RWPE2 (cell line): ENCODE data around the gene TXNDC11.
A peak's percentile ranks its signal among the peaks of the same experiment; 100 is the strongest.

ENCODE experiments used
- ATAC-seq: fragments of 200-7000 bp; cut with Tn5 transposase; 3 replicates; pipeline ENCODE4 v1.9.1; 2021; ENCODE audit warnings: low read depth
- DNase-seq: peaks from one replicate; pipeline ENCODE4 v3.0.0-alpha.2; 2020; ENCODE audit warnings: low spot score
- H3K27ac ChIP-seq: fragments of 450-650 bp; 2 replicates; pipeline ENCODE4 v1.5.1; 2017; ENCODE audit warnings: mild to moderate bottlenecking; ENCODE audit not compliant: poor library complexity, severe bottlenecking
- H3K27me3 ChIP-seq: fragments of 250-450 bp; sonication (Bioruptor Pico); 2 replicates; pipeline ENCODE4 v1.5.1; 2021; ENCODE audit warnings: mild to moderate bottlenecking, moderate library complexity; ENCODE audit not compliant: insufficient read depth, poor library complexity, severe bottlenecking
- H3K36me3 ChIP-seq: fragments of 250-450 bp; sonication (Bioruptor Pico); 2 replicates; pipeline ENCODE4 v1.5.1; 2020; ENCODE audit warnings: low read depth, mild to moderate bottlenecking, moderate library complexity
- H3K4me1 ChIP-seq: fragments of 250-450 bp; sonication (Bioruptor Pico); 2 replicates; pipeline ENCODE4 v1.5.1; 2021; ENCODE audit warnings: mild to moderate bottlenecking, moderate library complexity; ENCODE audit not compliant: insufficient read depth, poor library complexity, severe bottlenecking
- H3K4me3 ChIP-seq: fragments of 250-450 bp; sonication (Bioruptor Pico); 2 replicates; pipeline ENCODE4 v1.5.1; 2021; ENCODE audit warnings: mild to moderate bottlenecking, moderate library complexity; ENCODE audit not compliant: severe bottlenecking
- H3K9me3 ChIP-seq: fragments of 250-450 bp; sonication (Bioruptor Pico); 2 replicates; pipeline ENCODE4 v1.5.1; 2021; ENCODE audit warnings: mild to moderate bottlenecking, moderate library complexity; ENCODE audit not compliant: severe bottlenecking
- CTCF ChIP-seq: fragments of 450-650 bp; IDR thresholded peaks from one replicate; pipeline ENCODE4 v1.5.1; 2017; ENCODE audit warnings: mild to moderate bottlenecking, moderate library complexity; ENCODE audit not compliant: poor library complexity, severe bottlenecking

TXNDC11 gene

GRCh38 chr16:11679941-11680911 is 62.4 kb downstream of the TXNDC11 start:
- Histone ChIP-seq H3K4me1 (peaks cover 39% of the 10 kb centered on the region), H3K27ac (no peak overlapping the region), H3K4me3 (no peak overlapping the region), H3K9me3 (no peaks in the 10 kb centered on the region), H3K27me3 (no peaks in the 10 kb centered on the region), H3K36me3 (peaks cover 88% of the 10 kb centered on the region)
- TF ChIP-seq CTCF: no peak
- ATAC-seq (no peak), DNase-seq (peak; percentile 19)

- Histone ChIP-seq H3K36me3 (peaks cover 79% of the 10 kb centered on the region), H3K9me3 (no peaks in the 10 kb centered on the region), H3K27me3 (no peaks in the 10 kb centered on the region), H3K4me1 (peaks cover 47% of the 10 kb centered on the region), H3K27ac (no peak overlapping the region), H3K4me3 (no peak overlapping the region)
- DNase-seq: no peak
- no peak for TF ChIP-seq CTCF
- ATAC-seq: no peak
Measured at GRCh38 chr16:11679250-11679649, 63.4 kb downstream of the TXNDC11 start.

GRCh38 chr16:11677959-11678881 is 64.4 kb downstream of the TXNDC11 start:
- DNase-seq (no peak), ATAC-seq (no peak)
- H3K9me3 ChIP-seq: no peaks in the 10 kb centered on the region
- no peak overlapping the region for H3K4me3 ChIP-seq
- H3K4me1 ChIP-seq: peaks cover 48% of the 10 kb centered on the region
- H3K36me3 ChIP-seq: peaks cover 71% of the 10 kb centered on the region
- no peak for TF ChIP-seq CTCF
- no peaks in the 10 kb centered on the region for H3K27me3 ChIP-seq
- H3K27ac ChIP-seq: peak overlapping the region; percentile 70

- Histone ChIP-seq H3K4me3 (no peak overlapping the region), H3K27ac (peak overlapping the region; percentile 70), H3K27me3 (no peaks in the 10 kb centered on the region), H3K4me1 (peaks cover 50% of the 10 kb centered on the region), H3K9me3 (no peaks in the 10 kb centered on the region), H3K36me3 (peaks cover 65% of the 10 kb centered on the region)
- TF ChIP-seq CTCF: no peak
- peak; percentile 13; the same call in 2 of the 3 replicates for ATAC-seq
- DNase-seq: no peak
Measured at GRCh38 chr16:11677451-11677951, 65.2 kb downstream of the TXNDC11 start.
